GM18505 (cell line): ENCODE data around the gene FRMD5.

Experiments used
- ATAC-seq: cut with Tn5 transposase; IDR thresholded peaks from one replicate; pipeline ENCODE4 v1.9.1; 2021; ENCODE audit not compliant: unreplicated experiment
- POLR2A ChIP-seq: IDR thresholded peaks from 4 replicates; pipeline ENCODE4 v1.6.1; 2011; ENCODE audit warnings: borderline replicate concordance; ENCODE audit not compliant: insufficient read depth, insufficient read length; ENCODE audit errors: extremely low read depth

Gene FRMD5

DNA sequence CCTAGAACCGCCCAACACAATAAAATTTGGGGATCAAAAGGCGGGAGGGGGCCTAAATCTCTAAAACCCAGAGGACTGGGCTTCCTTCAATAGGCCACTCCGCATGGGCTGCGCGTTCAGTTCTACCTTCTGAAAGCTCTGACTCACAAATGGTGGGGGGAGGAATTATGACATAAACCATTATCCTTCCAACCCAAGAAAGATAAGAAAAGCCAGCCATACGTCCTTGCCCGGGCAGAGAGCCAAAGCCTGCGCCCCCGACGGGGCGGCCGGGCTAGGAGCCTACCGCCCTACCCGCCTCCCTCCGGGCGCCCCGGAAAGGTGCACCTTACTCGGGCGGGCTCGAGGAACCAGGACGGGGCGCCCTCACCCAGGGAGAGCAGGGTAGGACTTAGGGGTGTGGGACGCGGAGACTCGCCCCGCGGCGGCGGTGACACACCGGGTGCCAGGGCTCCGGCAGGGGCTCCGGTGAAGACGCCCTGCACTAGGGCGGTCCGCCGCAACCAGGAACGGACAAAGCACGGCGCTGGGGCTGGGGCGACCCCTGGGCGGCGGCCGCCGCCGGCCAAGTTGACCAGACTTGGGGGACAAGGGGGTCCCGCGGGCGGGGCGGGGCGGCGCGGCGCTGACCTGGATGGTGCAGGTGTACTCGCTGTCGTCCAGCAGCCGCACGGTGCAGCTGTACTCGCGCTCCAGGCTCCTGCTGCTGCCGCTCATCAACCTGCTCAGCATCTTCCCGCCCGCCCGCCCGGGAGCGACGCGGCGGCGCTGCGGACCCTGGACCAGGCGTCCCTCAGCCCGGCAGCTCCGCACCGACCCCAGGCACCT is 534 bp downstream of the FRMD5 start:
- peak; percentile 27 for ATAC-seq
- no peak for TF ChIP-seq POLR2A

GRCh38 chr15:44193651-44194322 is 1.3 kb downstream of the FRMD5 start:
- TF ChIP-seq POLR2A, result no peak
- no peak for ATAC-seq

GRCh38 chr15:44188795-44189194 is 6.3 kb downstream of the FRMD5 start:
- TF ChIP-seq POLR2A, result no peak
- ATAC-seq, result no peak

DNA sequence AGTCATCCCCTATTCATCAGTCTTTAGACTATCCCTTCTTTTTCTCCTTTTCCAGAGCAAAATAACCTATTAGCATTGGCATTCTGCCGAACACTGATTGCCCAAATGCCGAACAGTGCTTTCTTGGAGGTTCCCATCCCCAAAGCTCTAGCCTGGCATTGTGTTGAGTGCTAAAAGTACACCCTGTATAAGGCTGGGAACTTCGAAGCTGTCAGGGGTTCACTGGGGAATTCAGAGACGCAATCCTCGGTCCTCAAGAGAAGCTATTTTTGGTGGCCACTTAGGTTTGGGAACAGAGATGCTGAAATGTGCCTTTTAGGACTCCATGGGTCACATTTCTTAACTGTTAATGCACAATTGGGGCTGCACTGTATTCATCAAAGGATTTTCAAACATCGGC is 8.4 kb downstream of the FRMD5 start:
- ATAC-seq, result no peak
- no peak for TF ChIP-seq POLR2A

GRCh38 chr15:44183363-44183762 is 11.7 kb downstream of the FRMD5 start:
- no peak for ATAC-seq
- TF ChIP-seq POLR2A, result no peak

- no peak for ATAC-seq
- no peak for TF ChIP-seq POLR2A
Observed at GRCh38 chr15:44181410-44181809, 13.7 kb downstream of the FRMD5 start.

DNA sequence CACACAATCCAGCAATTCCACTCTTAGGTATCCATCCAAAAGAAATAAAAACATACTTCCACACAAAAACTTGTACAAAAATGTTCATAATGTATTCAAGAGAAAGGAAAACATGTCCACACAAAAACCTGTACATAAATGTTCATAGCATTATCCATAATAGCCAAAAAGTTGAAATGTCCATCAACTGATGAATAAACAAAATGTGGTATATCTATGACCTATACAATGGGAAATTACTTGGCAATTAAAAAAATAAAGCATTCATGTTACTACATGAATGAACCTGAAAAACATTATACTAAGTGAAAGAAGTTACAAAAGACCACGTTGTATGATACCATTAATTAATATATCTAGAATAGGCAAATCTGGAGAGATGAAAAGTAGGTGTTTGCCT is 17.9 kb downstream of the FRMD5 start:
- no peak for ATAC-seq

GRCh38 chr15:44173813-44174212 is 21.3 kb downstream of the FRMD5 start:
- ATAC-seq, result no peak
- no peak for TF ChIP-seq POLR2A

More for the DNA sequence above, 17.9 kb downstream of the FRMD5 start:
- no peak for TF ChIP-seq POLR2A

- no peak for TF ChIP-seq POLR2A
- ATAC-seq, result no peak
Observed at GRCh38 chr15:44163370-44163769, 31.7 kb downstream of the FRMD5 start.

- no peak for TF ChIP-seq POLR2A
- no peak for ATAC-seq
Observed at GRCh38 chr15:44160796-44161195, 34.3 kb downstream of the FRMD5 start.

- no peak for TF ChIP-seq POLR2A
- no peak for ATAC-seq
Observed at GRCh38 chr15:44159492-44159891, 35.6 kb downstream of the FRMD5 start.

GRCh38 chr15:44158111-44158510 is 37.0 kb downstream of the FRMD5 start:
- TF ChIP-seq POLR2A, result no peak
- ATAC-seq, result no peak

GRCh38 chr15:44157679-44158078 is 37.4 kb downstream of the FRMD5 start:
- no peak for TF ChIP-seq POLR2A
- ATAC-seq, result no peak

GRCh38 chr15:44153352-44153751 is 41.7 kb downstream of the FRMD5 start:
- ATAC-seq, result no peak
- no peak for TF ChIP-seq POLR2A
